IMR-90 (cell line): ENCODE measurements around the gene LNX1. TPM values are rescaled to one million over a fixed set of nuclear protein-coding genes. Genes with fewer than 3 reads are reported as not detected.

ENCODE experiments used
- ATAC-seq: fragments of 200-7000 bp; cut with Tn5 transposase; 2 replicates; pipeline ENCODE4 v1.9.1; 2020; ENCODE audit warnings: low read depth, mild to moderate bottlenecking, moderate library complexity
- BruUV-seq: library from RNA; stranded (reverse); fragments of 400-500 nt; replicated peaks from 2 replicates; lab custom pipeline; 2021; lab: Mats Ljungman, UMichigan
- CTCF ChIA-PET: fragments of 300-600 bp; formaldehyde crosslinking; extraction: SDS; loops from one replicate; lab custom pipeline; 2021; ENCODE audit warnings: antibody characterized with exemption; lab: Yijun Ruan, JAX
- POLR2A ChIA-PET: fragments of 300-600 bp; sonication (Branson Sonifier 250); formaldehyde crosslinking; loops from one replicate; lab custom pipeline; 2022; ENCODE audit warnings: antibody characterized with exemption; ENCODE audit not compliant: unreplicated experiment; lab: Charles Lee
- DNase-seq: peaks from one replicate; pipeline ENCODE4 v3.0.0; 2013
- H2AFZ ChIP-seq: replicated peaks from 2 replicates; pipeline ENCODE3; 2013; ENCODE audit warnings: low read length, mild to moderate bottlenecking; ENCODE audit not compliant: poor library complexity
- H2AK5ac ChIP-seq: 2 replicates; pipeline ENCODE4 v1.6.1; 2013; ENCODE audit warnings: low read depth, low read length, inconsistent platforms
- H2AK9ac ChIP-seq: replicated peaks from 2 replicates; pipeline ENCODE3; 2013; ENCODE audit warnings: mild to moderate bottlenecking, low read depth, low read length, moderate library complexity; ENCODE audit not compliant: poor library complexity
- H2BK120ac ChIP-seq: 2 replicates; pipeline ENCODE4 v1.6.1; 2013; ENCODE audit warnings: low read depth, low read length, inconsistent platforms
- H2BK15ac ChIP-seq: 3 replicates; pipeline ENCODE4 v1.6.1; 2013; ENCODE audit warnings: low read depth, low read length, inconsistent platforms
- H2BK20ac ChIP-seq: 2 replicates; pipeline ENCODE4 v1.6.1; 2013; ENCODE audit warnings: low read depth, mild to moderate bottlenecking, inconsistent platforms, low read length, moderate library complexity
- H2BK5ac ChIP-seq: 2 replicates; pipeline ENCODE4 v1.6.1; 2013; ENCODE audit warnings: mild to moderate bottlenecking, low read depth, low read length, inconsistent platforms; ENCODE audit not compliant: poor library complexity, severe bottlenecking
- H3K14ac ChIP-seq: replicated peaks from 2 replicates; pipeline ENCODE4 v1.6.1; 2013; ENCODE audit warnings: low read depth, low read length, inconsistent platforms
- H3K18ac ChIP-seq: 2 replicates; pipeline ENCODE4 v1.6.1; 2013; ENCODE audit warnings: low read depth, low read length, control low read depth
- H3K23ac ChIP-seq: 2 replicates; pipeline ENCODE4 v1.6.1; 2013; ENCODE audit warnings: low read depth, low read length, inconsistent platforms
- H3K27ac ChIP-seq: 2 replicates; pipeline ENCODE4 v1.5.1; 2013; ENCODE audit warnings: mild to moderate bottlenecking, control low read depth, low read length; ENCODE audit not compliant: insufficient read depth
- H3K27me3 ChIP-seq: 2 replicates; pipeline ENCODE4 v1.6.1; 2013; ENCODE audit warnings: low read length; ENCODE audit not compliant: control insufficient read depth, insufficient read depth
- H3K36me3 ChIP-seq: 2 replicates; pipeline ENCODE4 v1.6.1; 2013; ENCODE audit warnings: low read length, mixed read lengths; ENCODE audit not compliant: control insufficient read depth, insufficient read depth
- H3K4ac ChIP-seq: 2 replicates; pipeline ENCODE4 v1.6.1; 2013; ENCODE audit warnings: low read depth, low read length, inconsistent platforms
- H3K4me1 ChIP-seq: 2 replicates; pipeline ENCODE4 v1.6.1; 2013; ENCODE audit warnings: low read length, mixed read lengths; ENCODE audit not compliant: control insufficient read depth, insufficient read depth
- H3K4me2 ChIP-seq: 2 replicates; pipeline ENCODE4 v1.6.1; 2013; ENCODE audit warnings: low read depth, mild to moderate bottlenecking, control low read depth, low read length, moderate library complexity
- H3K4me3 ChIP-seq: 2 replicates; pipeline ENCODE4 v1.5.1; 2013; ENCODE audit warnings: low read depth, mild to moderate bottlenecking, control low read depth, low read length, moderate library complexity; ENCODE audit not compliant: insufficient read depth
- H3K56ac ChIP-seq: 2 replicates; pipeline ENCODE4 v1.6.1; 2013; ENCODE audit warnings: low read length, inconsistent platforms; ENCODE audit not compliant: insufficient read depth; ENCODE audit errors: extremely low read depth
- H3K79me1 ChIP-seq, 2 experiments: 2 replicates each; pipeline ENCODE4 v1.6.1; 2013; ENCODE audit warnings: low read length in 2 of 2, inconsistent platforms in 1 of 2, low read depth in 1 of 2
- H3K9ac ChIP-seq: 2 replicates; pipeline ENCODE4 v1.6.1; 2013; ENCODE audit warnings: low read depth, low read length, control low read depth
- H3K9me1 ChIP-seq: 2 replicates; pipeline ENCODE4 v1.6.1; 2013; ENCODE audit warnings: low read length, inconsistent platforms; ENCODE audit not compliant: insufficient read depth
- H3K9me3 ChIP-seq: 2 replicates; pipeline ENCODE4 v1.6.1; 2013; ENCODE audit warnings: low read length; ENCODE audit not compliant: control insufficient read depth, insufficient read depth
- H4K20me1 ChIP-seq: 2 replicates; pipeline ENCODE4 v1.6.1; 2013; ENCODE audit warnings: low read length, inconsistent platforms; ENCODE audit not compliant: insufficient read depth
- H4K5ac ChIP-seq: 2 replicates; pipeline ENCODE4 v1.6.1; 2013; ENCODE audit warnings: mild to moderate bottlenecking, low read depth, low read length, control low read depth
- H4K8ac ChIP-seq, 2 experiments: 2 replicates each; pipeline ENCODE4 v1.6.1; 2013; ENCODE audit warnings: low read depth in 2 of 2, low read length in 2 of 2, control low read depth in 1 of 2, inconsistent platforms in 1 of 2
- H4K91ac ChIP-seq: 2 replicates; pipeline ENCODE4 v1.6.1; 2013; ENCODE audit warnings: low read depth, low read length, inconsistent platforms; ENCODE audit not compliant: insufficient read depth
- CEBPB ChIP-seq: IDR thresholded peaks from 2 replicates; pipeline ENCODE4 v1.6.1; 2012; ENCODE audit warnings: low read depth, low read length, improper control_type of control experiment
- CHD1 ChIP-seq: IDR thresholded peaks from 2 replicates; pipeline ENCODE4 v1.6.1; 2012; ENCODE audit warnings: low read depth, low read length, improper control_type of control experiment
- FOS ChIP-seq: fragments of 150-350 bp; IDR thresholded peaks from 2 replicates; pipeline ENCODE4 v1.6.1; 2016; ENCODE audit warnings: low read depth, low read length
- RCOR1 ChIP-seq: IDR thresholded peaks from 2 replicates; pipeline ENCODE4 v1.6.1; 2012; ENCODE audit warnings: mild to moderate bottlenecking, low read length, improper control_type of control experiment; ENCODE audit not compliant: insufficient replicate concordance
- WGBS, 2 experiments: methylation state at CpG; one replicate each; pipeline versions ENCODE4 v1.1.5 to v1.1.7; 2013; ENCODE audit warnings: missing lambda C conversion rate in 2 of 2; ENCODE audit not compliant: insufficient read length in 1 of 2; ENCODE audit errors: extremely low coverage in 2 of 2; 5-methylcytosine and 5-hydroxymethylcytosine counted together
- dilution Hi-C: fragments of 300-500 bp; cut with HindIII; formaldehyde crosslinking; loops from one replicate; pipeline ENCODE4 v1.14.3; 2018; ENCODE audit warnings: low sequenced_read_pairs; ENCODE audit not compliant: unreplicated experiment
- in situ Hi-C: fragments of 300-500 bp; cut with MboI; formaldehyde crosslinking; loops from 3 replicates; pipeline ENCODE4 v1.14.3; 2019; ENCODE audit warnings: low sequenced_read_pairs, inconsistent platforms, mixed read lengths
- intact Hi-C: fragments of 100-400 bp; cut with micrococcal nuclease; formaldehyde crosslinking; loops from 2 replicates; pipeline ENCODE4 v1.10.0; 2022
- polyA plus RNA-seq, 3 experiments: library from polyadenylated mRNA; depleted of rRNA; stranded (reverse); fragments of >200 nt; gene quantifications; 2 replicates each; pipeline ENCODE4 v1.2.3, GENCODE V29; 2012; ENCODE audit warnings: low replicate concordance in 1 of 3
- total RNA-seq: library from RNA; depleted of rRNA; stranded (reverse); fragments of >200 nt; gene quantifications from 2 replicates; pipeline ENCODE4 v1.2.3, GENCODE V29; 2012
- TF ChIP-seq, protein P1 (sequence below): conservative IDR thresholded peaks from 2 replicates; pipeline ENCODE4 v1.5.1; 2012; ENCODE audit warnings: mild to moderate bottlenecking, low read depth, low read length, improper control_type of control experiment

Gene LNX1
- total and polyA plus RNA-seq, 2 of the 4 experiments (the other 2 are of a cell fraction), result 0.15 to 0.36 TPM

DNA sequence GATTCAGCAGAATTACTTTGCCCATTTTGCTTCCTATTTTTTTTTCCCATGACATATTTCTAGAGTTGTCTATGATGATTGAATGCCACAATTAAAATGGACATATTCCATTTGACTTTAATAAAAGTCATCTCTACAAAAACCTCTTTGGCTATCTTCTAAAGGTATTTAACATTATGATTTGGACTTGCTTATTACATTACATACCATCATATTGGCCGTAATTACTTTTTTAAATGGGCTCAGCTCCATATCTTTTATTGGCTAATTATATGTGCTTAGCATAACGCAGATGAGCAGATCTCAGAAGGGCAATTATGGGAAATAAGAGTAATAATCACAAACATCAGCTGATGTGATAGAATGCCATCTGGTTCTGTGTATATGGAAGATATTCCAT is 4.5 kb upstream of the LNX1 start:
- no peak overlapping the region for H4K8ac ChIP-seq
- H3K9me3 ChIP-seq, result no peaks in the 10 kb centered on the region
- H4K5ac ChIP-seq, result no peak overlapping the region
- POLR2A ChIA-PET, result no interaction called here
- no peak overlapping the region for H2AK5ac ChIP-seq
- H3K4ac ChIP-seq, result no peak overlapping the region
- TF ChIP-seq, protein P1, sequence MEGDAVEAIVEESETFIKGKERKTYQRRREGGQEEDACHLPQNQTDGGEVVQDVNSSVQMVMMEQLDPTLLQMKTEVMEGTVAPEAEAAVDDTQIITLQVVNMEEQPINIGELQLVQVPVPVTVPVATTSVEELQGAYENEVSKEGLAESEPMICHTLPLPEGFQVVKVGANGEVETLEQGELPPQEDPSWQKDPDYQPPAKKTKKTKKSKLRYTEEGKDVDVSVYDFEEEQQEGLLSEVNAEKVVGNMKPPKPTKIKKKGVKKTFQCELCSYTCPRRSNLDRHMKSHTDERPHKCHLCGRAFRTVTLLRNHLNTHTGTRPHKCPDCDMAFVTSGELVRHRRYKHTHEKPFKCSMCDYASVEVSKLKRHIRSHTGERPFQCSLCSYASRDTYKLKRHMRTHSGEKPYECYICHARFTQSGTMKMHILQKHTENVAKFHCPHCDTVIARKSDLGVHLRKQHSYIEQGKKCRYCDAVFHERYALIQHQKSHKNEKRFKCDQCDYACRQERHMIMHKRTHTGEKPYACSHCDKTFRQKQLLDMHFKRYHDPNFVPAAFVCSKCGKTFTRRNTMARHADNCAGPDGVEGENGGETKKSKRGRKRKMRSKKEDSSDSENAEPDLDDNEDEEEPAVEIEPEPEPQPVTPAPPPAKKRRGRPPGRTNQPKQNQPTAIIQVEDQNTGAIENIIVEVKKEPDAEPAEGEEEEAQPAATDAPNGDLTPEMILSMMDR, result no peak
- TF ChIP-seq CEBPB (no peak), CHD1 (no peak), RCOR1 (no peak), FOS (no peak)
- H3K27me3 ChIP-seq, result no peaks in the 10 kb centered on the region
- no peak overlapping the region for H2BK120ac ChIP-seq
- H3K4me3 ChIP-seq, result no peak overlapping the region
- no peak overlapping the region for H3K27ac ChIP-seq
- no peak overlapping the region for H2BK15ac ChIP-seq
- H3K23ac ChIP-seq, result no peak overlapping the region
- no peak overlapping the region for H2BK20ac ChIP-seq
- no TSS peak for BruUV-seq
- H3K14ac ChIP-seq, result no peak overlapping the region
- no peaks in the 10 kb centered on the region for H3K9me1 ChIP-seq
- H3K9ac ChIP-seq, result no peak overlapping the region
- no peak overlapping the region for H2BK5ac ChIP-seq
- H3K56ac ChIP-seq, result no peak overlapping the region
- H2AK9ac ChIP-seq, result no peak overlapping the region
- no peaks in the 10 kb centered on the region for H3K79me1 ChIP-seq
- ATAC-seq (no peak), DNase-seq (no peak)
- no peak overlapping the region for H4K91ac ChIP-seq
- WGBS, 2 experiments, result no CpG with 5 or more reads among the region's 2 CpGs
- H3K18ac ChIP-seq, result no peak overlapping the region
- no peak overlapping the region for H2AFZ ChIP-seq
- H3K36me3 ChIP-seq, result no peaks in the 10 kb centered on the region
- peaks cover 1% of the 10 kb centered on the region for H3K4me1 ChIP-seq
- H4K20me1 ChIP-seq, result no peaks in the 10 kb centered on the region
- in situ Hi-C loops (no loop called here), intact Hi-C loops (no loop called here), dilution Hi-C loops (no loop called here)
- H3K4me2 ChIP-seq, result no peak overlapping the region
- CTCF ChIA-PET, result no interaction called here
